WTC11 (cell line): ENCODE results near the gene RABEP2. TPM values are rescaled to one million over a fixed set of nuclear protein-coding genes. Genes with fewer than 3 reads are reported as not detected.
A peak's percentile ranks its signal among the peaks of the same experiment; 100 is the strongest.

ENCODE experiments used
- ATAC-seq: fragments of 200-7000 bp; cut with Tn5 transposase; 2 replicates; pipeline ENCODE4 v1.10.0; 2021; ENCODE audit warnings: mild to moderate bottlenecking, moderate library complexity
- CTCF ChIA-PET: fragments of 300-600 bp; sonication (Branson Sonifier 250); formaldehyde crosslinking; loops from one replicate; lab custom pipeline; 2021; ENCODE audit warnings: antibody characterized with exemption; lab: Charles Lee
- POLR2A ChIA-PET: fragments of 350-600 bp; sonication (Branson Sonifier 250); formaldehyde crosslinking; loops from one replicate; lab custom pipeline; 2021; ENCODE audit warnings: antibody characterized with exemption; lab: Charles Lee
- DNase-seq: peaks from one replicate; pipeline ENCODE4 v3.0.0; 2021; ENCODE audit warnings: low spot score
- H3K27ac Mint-ChIP-seq: 2 replicates; pipeline ENCODE4 v1.8.0; 2021; ENCODE audit warnings: mixed read lengths
- H3K27me3 Mint-ChIP-seq: 2 replicates; pipeline ENCODE4 v1.8.0; 2021; ENCODE audit warnings: low read depth, mild to moderate bottlenecking, moderate library complexity, mixed read lengths
- H3K36me3 Mint-ChIP-seq: 2 replicates; pipeline ENCODE4 v1.8.0; 2021; ENCODE audit warnings: mixed read lengths
- H3K4me1 Mint-ChIP-seq: 2 replicates; pipeline ENCODE4 v1.8.0; 2022; ENCODE audit warnings: mixed read lengths
- H3K4me3 Mint-ChIP-seq: 2 replicates; pipeline ENCODE4 v1.8.0; 2021; ENCODE audit warnings: mild to moderate bottlenecking, moderate library complexity, mixed read lengths
- H3K9me3 Mint-ChIP-seq: 2 replicates; pipeline ENCODE4 v1.8.0; 2021; ENCODE audit warnings: mixed read lengths
- CBFB ChIP-seq: sonication (generic); formaldehyde crosslinking; IDR thresholded peaks from 2 replicates; pipeline ENCODE4 v1.8.1; 2022; ENCODE audit warnings: mild to moderate bottlenecking, low read depth, missing genetic modification reagents
- E2F4 ChIP-seq: sonication (generic); formaldehyde crosslinking; IDR thresholded peaks from 2 replicates; pipeline ENCODE4 v1.8.1; 2022; ENCODE audit warnings: low read depth, mild to moderate bottlenecking, moderate library complexity, missing genetic modification reagents, borderline replicate concordance
- ELF4 ChIP-seq: sonication (generic); formaldehyde crosslinking; IDR thresholded peaks from 2 replicates; pipeline ENCODE4 v1.8.1; 2022; ENCODE audit warnings: low read depth, mild to moderate bottlenecking, moderate library complexity, missing genetic modification reagents
- FOXK1 ChIP-seq: sonication (generic); formaldehyde crosslinking; IDR thresholded peaks from 2 replicates; pipeline ENCODE4 v1.8.0; 2022; ENCODE audit warnings: mild to moderate bottlenecking, moderate library complexity, missing genetic modification reagents
- GABPB1 ChIP-seq: sonication (generic); formaldehyde crosslinking; IDR thresholded peaks from 2 replicates; pipeline ENCODE4 v1.8.1; 2023; ENCODE audit warnings: mild to moderate bottlenecking, missing genetic modification reagents
- GRHL2 ChIP-seq: fragments of 250-450 bp; sonication (Bioruptor Pico); IDR thresholded peaks from 2 replicates; pipeline ENCODE4 v1.8.0; 2022; ENCODE audit warnings: mild to moderate bottlenecking, moderate library complexity; ENCODE audit not compliant: insufficient replicate concordance, severe bottlenecking
- HMGA2 ChIP-seq: fragments of 250-450 bp; sonication (Bioruptor Pico); IDR thresholded peaks from 2 replicates; pipeline ENCODE4 v1.4.0; 2021; ENCODE audit warnings: mild to moderate bottlenecking, moderate library complexity
- IRF1 ChIP-seq: sonication (generic); formaldehyde crosslinking; IDR thresholded peaks from 2 replicates; pipeline ENCODE4 v1.8.0; 2023; ENCODE audit warnings: missing genetic modification reagents
- IRF2 ChIP-seq: sonication (generic); formaldehyde crosslinking; IDR thresholded peaks from 2 replicates; pipeline ENCODE4 v1.8.0; 2022; ENCODE audit warnings: low read depth, missing genetic modification reagents, borderline replicate concordance
- JAZF1 ChIP-seq: fragments of 250-450 bp; sonication (Bioruptor Pico); IDR thresholded peaks from 2 replicates; pipeline ENCODE4 v1.9.0; 2021; ENCODE audit warnings: moderate library complexity, mild to moderate bottlenecking, inconsistent platforms
- MXD4 ChIP-seq: fragments of 250-450 bp; sonication (Bioruptor Pico); IDR thresholded peaks from 2 replicates; pipeline ENCODE4 v1.8.0; 2021; ENCODE audit warnings: mild to moderate bottlenecking, moderate library complexity, borderline replicate concordance
- NFYB ChIP-seq: sonication (generic); formaldehyde crosslinking; conservative IDR thresholded peaks from 2 replicates; pipeline ENCODE4 v1.8.0; 2022; ENCODE audit warnings: low read depth, missing genetic modification reagents
- NR1H2 ChIP-seq: sonication (generic); formaldehyde crosslinking; IDR thresholded peaks from 2 replicates; pipeline ENCODE4 v1.9.0; 2021; ENCODE audit warnings: mild to moderate bottlenecking, moderate library complexity, missing genetic modification reagents
- NR3C1 ChIP-seq: sonication (generic); formaldehyde crosslinking; conservative IDR thresholded peaks from 2 replicates; pipeline ENCODE4 v1.8.1; 2023; ENCODE audit warnings: low read depth, mild to moderate bottlenecking, missing genetic modification reagents
- OVOL2 ChIP-seq: fragments of 250-450 bp; sonication (Bioruptor Pico); IDR thresholded peaks from 2 replicates; pipeline ENCODE4 v1.9.0; 2021; ENCODE audit warnings: mild to moderate bottlenecking, borderline replicate concordance
- PRRX2 ChIP-seq: fragments of 250-450 bp; sonication (Bioruptor Pico); IDR thresholded peaks from 2 replicates; pipeline ENCODE4 v1.8.0; 2021; ENCODE audit warnings: mild to moderate bottlenecking
- RORB ChIP-seq: fragments of 250-450 bp; sonication (Bioruptor Pico); IDR thresholded peaks from 2 replicates; pipeline ENCODE4 v1.9.0; 2021; ENCODE audit warnings: mild to moderate bottlenecking
- SOX15 ChIP-seq: fragments of 250-450 bp; sonication (Bioruptor Pico); IDR thresholded peaks from 2 replicates; pipeline ENCODE4 v1.9.0; 2021; ENCODE audit warnings: mild to moderate bottlenecking
- SP1 ChIP-seq: sonication (generic); formaldehyde crosslinking; conservative IDR thresholded peaks from 2 replicates; pipeline ENCODE4 v1.8.1; 2022; ENCODE audit warnings: missing genetic modification reagents
- ZNF317 ChIP-seq: sonication (generic); formaldehyde crosslinking; IDR thresholded peaks from 2 replicates; pipeline ENCODE4 v1.8.1; 2023; ENCODE audit warnings: low read depth, mild to moderate bottlenecking, moderate library complexity, missing genetic modification reagents, borderline replicate concordance
- total RNA-seq: library from RNA; stranded (reverse); gene quantifications from 3 replicates; pipeline ENCODE4 v1.2.3, GENCODE V29; 2021
- TF ChIP-seq, protein P1 (sequence below): sonication (generic); formaldehyde crosslinking; IDR thresholded peaks from 2 replicates; pipeline ENCODE4 v1.8.0; 2022; ENCODE audit warnings: mild to moderate bottlenecking, missing genetic modification reagents
- TF ChIP-seq, protein P2 (sequence below): fragments of 250-450 bp; sonication (Bioruptor Pico); IDR thresholded peaks from 2 replicates; pipeline ENCODE4 v1.8.0; 2021; ENCODE audit warnings: mild to moderate bottlenecking
- TF ChIP-seq, protein P3 (sequence below): sonication (generic); formaldehyde crosslinking; IDR thresholded peaks from 2 replicates; pipeline ENCODE4 v1.8.1; 2022; ENCODE audit warnings: missing genetic modification reagents, borderline replicate concordance
- TF ChIP-seq, protein P4 (sequence below): sonication (generic); formaldehyde crosslinking; IDR thresholded peaks from 2 replicates; pipeline ENCODE4 v1.8.1; 2022; ENCODE audit warnings: mild to moderate bottlenecking, moderate library complexity, missing genetic modification reagents
- TF ChIP-seq, protein P5 (sequence below): sonication (generic); formaldehyde crosslinking; IDR thresholded peaks from 2 replicates; pipeline ENCODE4 v1.8.1; 2023; ENCODE audit warnings: mild to moderate bottlenecking, moderate library complexity, missing genetic modification reagents

RABEP2 gene
- total RNA-seq, 1 experiment from 2014 or later: 24.0 TPM

GRCh38 chr16:28917095-28917494, 7.9 kb downstream of the RABEP2 start (continued):
- TF ChIP-seq, protein P1, sequence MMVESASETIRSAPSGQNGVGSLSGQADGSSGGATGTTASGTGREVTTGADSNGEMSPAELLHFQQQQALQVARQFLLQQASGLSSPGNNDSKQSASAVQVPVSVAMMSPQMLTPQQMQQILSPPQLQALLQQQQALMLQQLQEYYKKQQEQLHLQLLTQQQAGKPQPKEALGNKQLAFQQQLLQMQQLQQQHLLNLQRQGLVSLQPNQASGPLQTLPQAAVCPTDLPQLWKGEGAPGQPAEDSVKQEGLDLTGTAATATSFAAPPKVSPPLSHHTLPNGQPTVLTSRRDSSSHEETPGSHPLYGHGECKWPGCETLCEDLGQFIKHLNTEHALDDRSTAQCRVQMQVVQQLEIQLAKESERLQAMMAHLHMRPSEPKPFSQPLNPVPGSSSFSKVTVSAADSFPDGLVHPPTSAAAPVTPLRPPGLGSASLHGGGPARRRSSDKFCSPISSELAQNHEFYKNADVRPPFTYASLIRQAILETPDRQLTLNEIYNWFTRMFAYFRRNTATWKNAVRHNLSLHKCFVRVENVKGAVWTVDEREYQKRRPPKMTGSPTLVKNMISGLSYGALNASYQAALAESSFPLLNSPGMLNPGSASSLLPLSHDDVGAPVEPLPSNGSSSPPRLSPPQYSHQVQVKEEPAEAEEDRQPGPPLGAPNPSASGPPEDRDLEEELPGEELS (CRISPR knock-in tag): no peak
- TF ChIP-seq CBFB (CRISPR knock-in tag) (no peak), IRF2 (CRISPR knock-in tag) (no peak), HMGA2 (CRISPR knock-in tag) (no peak), ZNF317 (no peak), IRF1 (CRISPR knock-in tag) (no peak), E2F4 (no peak)

GRCh38 chr16:28915181-28915580, 9.9 kb downstream of the RABEP2 start:
- ATAC-seq (no peak), DNase-seq (no peak)
- TF ChIP-seq FOXK1 (CRISPR knock-in tag): no peak
- TF ChIP-seq GRHL2: no peak
- no peak for TF ChIP-seq NR3C1 (CRISPR knock-in tag)
- TF ChIP-seq GABPB1 (CRISPR knock-in tag): no peak
- no peak for TF ChIP-seq JAZF1
- Mint-ChIP-seq H3K27ac (peak overlapping the region; percentile 53; the same call in 1 of the 2 replicates), H3K4me1 (no peaks in the 10 kb centered on the region), H3K36me3 (peaks cover 30% of the 10 kb centered on the region), H3K9me3 (no peaks in the 10 kb centered on the region), H3K4me3 (no peak overlapping the region), H3K27me3 (no peaks in the 10 kb centered on the region)
- ChIA-PET POLR2A (no interaction called here), CTCF (interaction anchor here (1.3 to 1.7 kb wide), 2 partner anchors 30 to 42 kb away, joined by 3 to 4 read pairs; no protein-coding TSS in a partner anchor)

- CTCF ChIA-PET: interaction anchor here (1.1 to 1.7 kb wide), 3 partner anchors 10 to 41 kb away, joined by 3 to 4 read pairs (median 3); no protein-coding TSS in a partner anchor
- H3K4me3 Mint-ChIP-seq: no peak overlapping the region
- no peaks in the 10 kb centered on the region for H3K9me3 Mint-ChIP-seq
- no peaks in the 10 kb centered on the region for H3K27me3 Mint-ChIP-seq
- ATAC-seq (no peak), DNase-seq (no peak)
- POLR2A ChIA-PET: interaction anchor here (0.8 kb wide), 1 partner anchor 11 kb away, joined by 3 read pairs; no protein-coding TSS in a partner anchor
- no peaks in the 10 kb centered on the region for H3K4me1 Mint-ChIP-seq
- no peak overlapping the region for H3K27ac Mint-ChIP-seq
- peaks cover 22% of the 10 kb centered on the region for H3K36me3 Mint-ChIP-seq
- no peak for TF ChIP-seq NFYB (CRISPR knock-in tag)
- TF ChIP-seq SP1 (CRISPR knock-in tag): no peak
- TF ChIP-seq NR1H2: no peak
- TF ChIP-seq PRRX2: no peak
- TF ChIP-seq, protein P2, sequence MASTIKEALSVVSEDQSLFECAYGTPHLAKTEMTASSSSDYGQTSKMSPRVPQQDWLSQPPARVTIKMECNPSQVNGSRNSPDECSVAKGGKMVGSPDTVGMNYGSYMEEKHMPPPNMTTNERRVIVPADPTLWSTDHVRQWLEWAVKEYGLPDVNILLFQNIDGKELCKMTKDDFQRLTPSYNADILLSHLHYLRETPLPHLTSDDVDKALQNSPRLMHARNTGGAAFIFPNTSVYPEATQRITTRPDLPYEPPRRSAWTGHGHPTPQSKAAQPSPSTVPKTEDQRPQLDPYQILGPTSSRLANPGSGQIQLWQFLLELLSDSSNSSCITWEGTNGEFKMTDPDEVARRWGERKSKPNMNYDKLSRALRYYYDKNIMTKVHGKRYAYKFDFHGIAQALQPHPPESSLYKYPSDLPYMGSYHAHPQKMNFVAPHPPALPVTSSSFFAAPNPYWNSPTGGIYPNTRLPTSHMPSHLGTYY (CRISPR knock-in tag): no peak
- TF ChIP-seq MXD4 (CRISPR knock-in tag): no peak
- TF ChIP-seq, protein P3, sequence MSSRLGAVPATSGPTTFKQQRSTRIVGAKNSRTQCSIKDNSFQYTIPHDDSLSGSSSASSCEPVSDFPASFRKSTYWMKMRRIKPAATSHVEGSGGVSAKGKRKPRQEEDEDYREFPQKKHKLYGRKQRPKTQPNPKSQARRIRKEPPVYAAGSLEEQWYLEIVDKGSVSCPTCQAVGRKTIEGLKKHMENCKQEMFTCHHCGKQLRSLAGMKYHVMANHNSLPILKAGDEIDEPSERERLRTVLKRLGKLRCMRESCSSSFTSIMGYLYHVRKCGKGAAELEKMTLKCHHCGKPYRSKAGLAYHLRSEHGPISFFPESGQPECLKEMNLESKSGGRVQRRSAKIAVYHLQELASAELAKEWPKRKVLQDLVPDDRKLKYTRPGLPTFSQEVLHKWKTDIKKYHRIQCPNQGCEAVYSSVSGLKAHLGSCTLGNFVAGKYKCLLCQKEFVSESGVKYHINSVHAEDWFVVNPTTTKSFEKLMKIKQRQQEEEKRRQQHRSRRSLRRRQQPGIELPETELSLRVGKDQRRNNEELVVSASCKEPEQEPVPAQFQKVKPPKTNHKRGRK (CRISPR knock-in tag): no peak
- TF ChIP-seq ELF4 (CRISPR knock-in tag): no peak
- TF ChIP-seq SOX15 (CRISPR knock-in tag): no peak
- TF ChIP-seq, protein P4, sequence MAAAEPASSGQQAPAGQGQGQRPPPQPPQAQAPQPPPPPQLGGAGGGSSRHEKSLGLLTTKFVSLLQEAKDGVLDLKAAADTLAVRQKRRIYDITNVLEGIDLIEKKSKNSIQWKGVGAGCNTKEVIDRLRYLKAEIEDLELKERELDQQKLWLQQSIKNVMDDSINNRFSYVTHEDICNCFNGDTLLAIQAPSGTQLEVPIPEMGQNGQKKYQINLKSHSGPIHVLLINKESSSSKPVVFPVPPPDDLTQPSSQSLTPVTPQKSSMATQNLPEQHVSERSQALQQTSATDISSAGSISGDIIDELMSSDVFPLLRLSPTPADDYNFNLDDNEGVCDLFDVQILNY (CRISPR knock-in tag): no peak
- TF ChIP-seq RORB (CRISPR knock-in tag): no peak
- TF ChIP-seq, protein P5, sequence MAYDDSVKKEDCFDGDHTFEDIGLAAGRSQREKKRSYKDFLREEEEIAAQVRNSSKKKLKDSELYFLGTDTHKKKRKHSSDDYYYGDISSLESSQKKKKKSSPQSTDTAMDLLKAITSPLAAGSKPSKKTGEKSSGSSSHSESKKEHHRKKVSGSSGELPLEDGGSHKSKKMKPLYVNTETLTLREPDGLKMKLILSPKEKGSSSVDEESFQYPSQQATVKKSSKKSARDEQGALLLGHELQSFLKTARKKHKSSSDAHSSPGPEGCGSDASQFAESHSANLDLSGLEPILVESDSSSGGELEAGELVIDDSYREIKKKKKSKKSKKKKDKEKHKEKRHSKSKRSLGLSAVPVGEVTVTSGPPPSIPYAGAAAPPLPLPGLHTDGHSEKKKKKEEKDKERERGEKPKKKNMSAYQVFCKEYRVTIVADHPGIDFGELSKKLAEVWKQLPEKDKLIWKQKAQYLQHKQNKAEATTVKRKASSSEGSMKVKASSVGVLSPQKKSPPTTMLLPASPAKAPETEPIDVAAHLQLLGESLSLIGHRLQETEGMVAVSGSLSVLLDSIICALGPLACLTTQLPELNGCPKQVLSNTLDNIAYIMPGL (CRISPR knock-in tag): no peak
- TF ChIP-seq OVOL2 (CRISPR knock-in tag): no peak
These were observed 10.9 kb downstream of the RABEP2 start for GRCh38 chr16:28913946-28914724.
